HG03457 (cell line): ENCODE measurements around the gene FOXP1.

Experiments
- ATAC-seq: cut with Tn5 transposase; IDR thresholded peaks from one replicate; pipeline ENCODE4 v1.9.1; 2021; ENCODE audit warnings: moderate number of reproducible peaks; ENCODE audit not compliant: unreplicated experiment

Gene FOXP1

DNA sequence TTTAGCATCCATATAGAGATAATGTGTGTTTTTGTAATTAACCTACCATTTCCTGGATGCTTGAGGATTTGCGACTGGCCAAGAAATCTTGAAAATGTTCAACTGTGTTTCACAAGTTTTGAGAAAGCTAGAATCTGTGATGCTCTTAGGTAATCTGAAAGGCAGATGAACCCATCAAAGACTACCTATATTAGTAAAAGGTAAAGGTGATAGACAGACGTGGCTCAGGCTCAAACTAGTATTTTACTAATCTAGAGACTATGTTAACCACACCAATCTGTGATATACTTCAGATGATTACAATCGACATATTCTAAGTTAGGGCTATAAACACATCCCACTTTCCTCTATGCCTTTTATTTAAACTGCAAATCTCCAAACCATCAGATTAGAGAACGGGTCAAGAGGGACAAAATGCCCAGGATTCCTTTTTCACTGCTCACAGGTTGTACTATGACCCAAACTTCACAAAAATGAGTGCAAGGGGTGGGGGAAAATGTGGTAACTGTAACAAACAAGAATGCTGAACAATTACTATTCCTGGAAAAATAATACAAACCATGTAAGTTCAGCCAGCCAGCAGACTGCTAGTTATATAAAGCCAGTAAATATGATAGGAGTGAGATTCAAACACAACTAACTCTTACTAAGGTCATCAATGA, 295.1 kb downstream of the FOXP1 start:
- no peak for ATAC-seq

DNA sequence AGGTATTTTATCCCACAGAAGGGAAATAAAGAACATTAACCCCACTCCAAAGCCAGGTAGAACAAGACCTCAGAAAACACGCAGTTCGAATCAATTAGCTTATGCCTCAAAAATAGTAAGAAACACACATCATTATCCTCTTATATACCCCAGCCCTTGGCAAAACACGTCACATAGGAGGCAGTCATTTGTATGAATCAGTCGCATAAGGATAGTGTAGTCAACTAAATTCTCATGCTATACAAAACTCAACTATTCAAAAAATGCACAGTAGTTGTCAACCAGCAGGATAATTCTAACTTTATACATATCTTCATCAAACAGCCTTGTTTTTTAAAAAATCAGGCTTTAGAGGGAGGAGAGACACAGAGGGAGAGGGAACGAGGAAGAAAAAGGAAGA, 298.4 kb downstream of the FOXP1 start:
- no peak for ATAC-seq

DNA sequence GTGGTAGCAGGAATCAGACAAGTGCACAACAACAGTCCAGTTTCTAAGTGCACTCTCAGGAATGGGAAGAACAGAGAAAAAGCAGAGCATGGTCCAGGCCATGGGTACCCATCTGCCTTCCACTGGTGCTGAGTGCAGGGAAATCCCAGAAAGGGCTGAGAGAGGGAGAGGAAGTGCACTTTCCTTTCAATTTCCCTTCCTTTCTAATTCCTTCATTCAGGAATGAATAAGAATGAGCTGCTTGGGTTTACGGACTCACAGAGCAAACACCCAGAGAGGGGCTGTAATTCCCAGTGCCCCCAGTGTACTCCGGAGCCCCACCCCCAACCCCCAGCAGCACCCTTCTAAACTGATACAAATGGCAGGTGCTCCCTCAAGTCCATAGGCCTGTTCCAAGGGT, 300.6 kb downstream of the FOXP1 start:
- ATAC-seq, result no peak

DNA sequence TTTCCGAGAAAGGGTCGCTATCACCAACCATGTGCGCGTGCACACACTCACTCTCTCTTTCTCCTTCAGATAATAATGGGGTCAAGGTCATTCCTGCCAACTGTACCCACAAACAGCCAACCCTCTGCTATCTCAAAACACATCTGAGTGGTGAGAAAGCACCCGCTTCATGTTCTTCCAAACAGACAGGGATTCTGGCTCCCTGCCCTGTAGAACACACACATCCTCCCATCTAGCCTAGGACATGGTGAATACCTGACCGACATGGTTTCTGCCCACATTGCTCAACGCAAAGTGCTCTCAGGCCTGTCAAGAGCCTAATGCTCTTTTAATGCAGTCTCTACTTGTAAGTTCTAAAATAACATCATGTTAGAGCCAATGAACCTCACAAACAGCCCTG, 302.2 kb downstream of the FOXP1 start:
- ATAC-seq, result no peak

DNA sequence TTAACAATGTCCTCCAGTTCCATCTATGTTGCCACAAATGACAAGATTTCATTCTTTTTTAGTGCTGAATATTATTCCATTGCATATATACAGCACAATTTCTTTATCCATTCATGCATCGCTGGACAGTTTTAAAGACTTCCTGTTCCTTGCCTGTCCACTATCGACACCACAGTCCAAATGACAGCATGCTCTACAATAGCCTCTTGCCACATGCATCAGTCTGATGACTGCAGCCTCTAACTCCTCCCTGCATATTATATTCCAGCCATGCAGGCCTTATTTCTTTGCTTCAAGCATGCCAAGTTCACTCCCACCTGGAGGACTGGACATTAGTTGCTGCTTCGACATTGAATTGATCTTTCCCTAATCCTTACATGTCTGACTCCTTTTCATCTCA, 306.2 kb downstream of the FOXP1 start:
- no peak for ATAC-seq

DNA sequence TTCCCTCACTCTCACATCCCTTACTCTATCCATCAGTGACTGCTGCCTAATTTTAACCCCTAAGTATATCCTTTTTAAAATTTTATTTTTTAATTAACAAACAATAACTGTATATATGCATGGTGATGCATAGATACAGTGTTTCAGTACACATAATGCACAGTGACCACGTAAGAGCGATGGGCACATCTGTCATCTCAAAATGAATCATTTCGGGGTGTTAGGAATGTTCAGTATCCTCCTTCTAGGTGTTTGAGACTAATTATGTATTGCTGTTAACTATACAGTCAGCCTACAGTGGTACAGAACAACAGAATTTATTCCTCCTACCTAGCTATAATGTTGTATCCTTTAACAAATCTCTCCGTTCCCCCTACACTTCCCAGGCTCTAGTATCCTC, 307.0 kb downstream of the FOXP1 start:
- ATAC-seq, result no peak

DNA sequence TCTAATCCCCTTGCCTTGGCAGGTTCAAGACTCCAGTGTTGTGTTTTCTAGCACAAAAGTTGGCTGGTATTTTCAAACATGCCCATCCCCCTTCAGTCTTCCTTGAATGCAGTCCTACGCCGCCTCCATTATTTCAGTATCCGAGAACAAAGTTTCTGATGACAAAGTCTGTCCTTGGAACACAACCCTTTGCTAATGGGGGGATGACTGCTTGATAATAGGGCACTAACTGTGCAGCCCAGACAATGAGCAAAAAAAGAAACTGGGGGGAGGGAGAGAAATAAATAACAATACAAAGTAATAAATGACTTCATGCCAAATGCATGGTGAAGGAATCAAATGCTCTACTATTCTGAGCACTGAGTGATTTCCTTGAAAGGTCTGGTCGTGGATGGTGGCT, 310.1 kb downstream of the FOXP1 start:
- no peak for ATAC-seq

DNA sequence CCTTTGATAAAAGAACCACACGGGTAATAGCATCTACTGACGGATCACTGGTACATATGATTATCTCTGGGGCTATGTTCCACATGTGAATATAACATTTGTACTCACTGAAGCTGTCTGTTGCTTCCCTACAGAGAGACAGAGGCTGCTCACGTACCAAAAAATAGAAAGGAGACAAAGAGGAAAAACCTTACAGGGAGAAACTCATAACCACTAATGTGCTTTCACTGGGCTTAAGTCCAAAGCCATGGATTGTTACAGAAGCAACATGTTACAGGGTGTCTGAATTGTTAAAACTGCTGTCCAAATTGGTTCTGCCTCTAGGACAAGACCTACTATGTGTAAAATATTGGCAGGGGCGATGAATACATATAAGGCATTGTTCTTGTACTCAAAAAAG, 311.9 kb downstream of the FOXP1 start:
- no peak for ATAC-seq

DNA sequence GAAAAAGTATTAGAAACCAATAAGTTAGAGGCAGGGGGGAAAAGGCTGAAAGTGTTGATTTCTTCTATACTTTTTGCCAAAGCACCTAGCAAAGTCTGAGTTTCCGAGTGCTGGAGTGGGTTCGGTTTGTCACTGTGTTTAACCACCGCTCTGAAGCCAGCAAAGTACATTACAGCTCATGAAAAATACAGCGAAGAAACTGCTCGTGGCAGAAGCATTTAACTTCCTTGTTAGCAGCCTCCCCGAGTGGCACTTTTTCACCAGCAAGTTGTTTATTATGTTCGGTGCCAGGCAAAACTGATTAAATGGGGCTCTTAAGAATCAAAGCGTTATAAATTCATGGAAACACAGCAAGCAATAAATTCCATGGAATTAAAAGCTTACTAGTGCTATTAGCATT, 313.6 kb downstream of the FOXP1 start:
- no peak for ATAC-seq

DNA sequence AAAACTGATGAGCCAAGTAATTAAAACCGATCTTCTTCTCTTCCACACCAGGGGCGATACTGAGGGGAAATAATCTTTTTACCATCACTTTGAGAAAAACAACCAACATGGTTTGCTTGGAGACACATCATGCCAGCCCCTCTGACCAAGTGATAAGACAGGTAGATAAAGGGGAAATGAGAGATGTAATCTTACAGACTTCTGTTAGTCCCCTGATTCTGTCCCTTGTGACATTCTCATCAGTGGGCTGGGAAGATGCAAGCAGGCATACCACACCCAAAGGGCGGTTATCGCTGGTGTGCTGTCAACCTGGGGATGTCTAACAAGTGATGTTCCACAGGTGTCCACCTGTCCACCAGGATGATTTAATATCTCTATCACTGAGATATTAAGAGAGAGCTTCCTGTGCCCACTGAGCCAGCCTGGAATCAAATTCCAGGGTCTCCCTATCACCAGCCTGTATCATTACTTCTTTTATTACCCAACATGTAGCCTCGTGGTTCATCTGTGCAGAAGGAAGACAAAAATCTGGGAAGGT, 315.0 kb downstream of the FOXP1 start:
- no peak for ATAC-seq

DNA sequence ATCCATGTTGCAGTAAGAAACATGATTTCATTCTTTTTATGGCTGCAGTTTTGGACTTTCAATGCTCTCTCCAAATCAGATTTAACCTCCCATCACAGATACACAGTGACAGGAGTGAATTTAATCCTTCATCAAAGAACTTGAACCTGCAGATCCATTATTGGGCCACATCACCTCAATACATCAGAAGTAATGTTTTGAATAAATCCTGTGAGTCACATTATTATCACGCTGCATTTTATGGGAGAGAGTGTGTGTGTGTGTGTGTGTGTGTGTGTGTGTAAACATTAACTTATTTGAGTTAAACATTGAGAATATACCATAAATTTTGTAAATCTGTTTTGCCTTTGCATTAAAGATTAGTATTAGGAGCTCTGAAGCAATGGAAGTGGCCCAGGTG, 316.7 kb downstream of the FOXP1 start:
- ATAC-seq, result no peak

DNA sequence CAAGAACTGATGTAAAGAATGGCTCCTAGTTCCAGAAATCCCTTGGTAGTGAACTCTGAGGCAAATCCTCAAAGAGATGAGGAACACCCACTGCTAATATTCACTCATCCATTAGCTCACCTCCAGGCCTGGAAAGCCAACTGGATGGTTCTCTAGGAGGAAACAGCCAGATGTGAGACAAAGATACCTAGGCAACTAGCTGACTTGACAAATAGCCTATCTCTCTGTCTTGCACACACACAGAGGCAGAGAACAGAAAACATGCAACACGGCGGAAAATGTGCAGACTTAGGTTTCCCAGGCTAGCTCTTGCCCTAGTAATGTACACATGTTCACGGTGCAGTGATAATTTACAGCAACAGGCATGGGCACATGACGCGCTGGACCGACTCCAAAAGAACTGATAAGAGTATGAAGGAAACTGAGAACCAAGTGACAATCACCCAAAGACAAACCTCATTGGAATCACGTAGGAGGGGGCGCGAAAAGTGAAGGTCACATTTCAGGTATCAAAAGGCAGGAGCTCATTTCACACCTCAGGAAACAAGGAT, 318.1 kb downstream of the FOXP1 start:
- no peak for ATAC-seq

DNA sequence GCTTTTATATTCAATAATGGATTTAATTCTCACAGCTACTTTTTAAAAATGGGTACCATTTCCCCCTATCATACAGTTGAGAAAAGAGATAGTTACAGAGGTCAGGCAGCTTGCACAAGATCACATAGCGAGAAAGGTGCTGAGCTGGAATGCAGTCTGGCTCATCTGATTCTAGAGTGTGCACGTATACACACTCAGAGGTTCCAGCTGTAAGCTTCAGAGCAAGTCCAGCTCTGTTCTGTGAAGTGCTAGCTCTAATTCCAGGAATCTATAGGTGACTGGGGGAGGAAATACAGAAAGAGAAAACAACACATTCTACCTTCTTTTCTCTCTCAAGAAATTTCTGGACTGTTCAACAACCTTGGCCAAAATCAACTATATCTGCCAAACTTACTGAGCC, 318.7 kb downstream of the FOXP1 start:
- no peak for ATAC-seq

DNA sequence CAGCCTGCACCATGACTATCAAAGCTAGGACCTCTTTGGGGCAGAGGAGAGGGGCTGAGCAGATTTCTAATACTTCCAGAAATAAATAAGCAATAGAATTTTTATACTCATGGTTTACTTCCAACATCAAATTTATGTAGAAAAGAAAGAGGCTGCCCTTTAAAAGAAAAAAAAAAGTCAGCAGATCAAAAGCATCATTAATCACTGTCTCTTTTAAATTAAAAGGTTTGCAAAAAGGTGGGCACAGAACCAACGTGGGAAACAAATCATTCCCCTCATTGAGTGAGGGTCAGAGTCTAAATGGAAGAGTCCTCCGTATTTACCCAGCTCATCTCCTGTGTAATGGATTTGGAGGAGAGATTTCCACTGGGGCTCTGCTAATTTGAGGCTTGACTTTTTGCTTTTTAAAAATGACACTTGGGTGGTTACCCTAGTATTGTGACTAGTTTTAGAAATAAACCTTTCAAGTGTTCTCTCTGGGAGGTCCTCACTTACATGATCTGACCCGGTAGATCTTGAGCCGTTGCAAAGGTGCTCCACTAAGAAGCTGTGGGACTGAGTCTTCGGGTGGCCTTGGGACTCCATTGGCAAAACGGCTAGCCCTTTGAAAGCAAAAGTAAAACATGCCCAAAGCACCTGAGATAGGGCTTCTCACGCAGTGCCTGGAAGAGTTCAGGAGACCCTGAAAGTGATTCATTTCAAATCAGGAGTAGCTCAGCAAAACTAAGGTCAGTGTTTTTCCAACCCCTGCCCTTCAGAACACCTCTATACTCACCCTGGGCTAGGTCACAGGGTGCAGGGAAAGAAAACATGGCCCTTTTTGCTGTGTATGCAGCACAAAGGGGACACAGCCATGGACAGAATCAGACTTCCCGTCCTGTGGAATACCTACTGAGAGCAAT, 320.9 kb downstream of the FOXP1 start:
- ATAC-seq, result no peak

DNA sequence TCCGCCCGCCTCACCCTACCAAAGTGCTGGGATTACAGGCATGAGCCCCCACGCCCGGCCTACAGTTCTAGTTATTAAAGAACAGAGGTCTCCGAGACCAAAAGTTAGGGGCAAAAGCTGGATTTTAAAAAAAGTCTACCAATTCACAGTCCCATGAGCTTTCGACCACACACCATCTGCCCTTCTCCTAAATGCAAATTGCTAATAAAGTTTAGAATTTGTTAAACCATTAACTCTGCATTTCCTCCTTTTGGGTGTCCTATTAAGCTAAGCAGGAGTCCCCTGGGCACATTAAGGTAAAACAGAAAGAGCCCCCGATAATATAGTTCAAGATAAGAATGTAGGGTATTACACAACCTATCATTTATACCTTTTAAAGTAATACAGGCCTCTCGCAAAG, 322.7 kb downstream of the FOXP1 start:
- peak; percentile 81 for ATAC-seq

DNA sequence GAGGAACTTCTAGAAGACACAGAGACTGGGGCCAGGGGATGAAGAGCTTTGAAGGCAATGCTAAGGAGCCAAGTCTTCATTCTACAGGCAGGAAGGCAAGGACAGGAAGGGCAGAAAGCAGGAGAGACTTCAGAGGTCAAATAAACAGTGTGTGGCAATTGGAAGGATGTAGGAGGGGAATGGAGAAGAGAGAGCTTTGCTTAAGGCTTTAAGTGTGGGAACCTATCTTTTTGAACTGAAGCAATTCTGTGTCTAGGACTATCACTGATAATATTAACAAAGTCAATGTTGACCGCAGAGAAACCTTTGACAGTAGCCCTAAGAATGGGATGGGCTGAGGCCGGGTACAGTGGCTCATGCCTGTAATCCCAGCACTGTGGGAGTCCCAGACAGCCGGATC, 325.0 kb downstream of the FOXP1 start:
- no peak for ATAC-seq

DNA sequence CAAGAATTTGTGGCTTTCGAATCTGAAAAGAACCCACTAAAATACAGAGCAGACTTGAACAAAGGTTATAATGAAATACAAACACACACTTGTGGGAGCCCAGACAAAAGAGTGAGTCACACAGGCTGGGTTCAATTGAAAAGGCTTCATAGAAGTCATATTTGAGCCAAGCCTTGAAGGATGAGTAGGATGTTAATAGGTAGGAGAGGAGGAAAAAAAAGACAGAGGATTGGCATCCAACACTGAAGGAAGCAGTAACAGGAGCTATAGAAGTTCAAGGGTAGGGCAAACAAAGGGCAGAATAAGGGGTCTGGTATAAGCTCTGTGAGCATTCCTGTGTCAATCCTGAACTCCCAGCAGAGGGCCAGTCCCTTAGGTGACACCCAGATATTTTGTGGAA, 325.4 kb downstream of the FOXP1 start:
- no peak for ATAC-seq

DNA sequence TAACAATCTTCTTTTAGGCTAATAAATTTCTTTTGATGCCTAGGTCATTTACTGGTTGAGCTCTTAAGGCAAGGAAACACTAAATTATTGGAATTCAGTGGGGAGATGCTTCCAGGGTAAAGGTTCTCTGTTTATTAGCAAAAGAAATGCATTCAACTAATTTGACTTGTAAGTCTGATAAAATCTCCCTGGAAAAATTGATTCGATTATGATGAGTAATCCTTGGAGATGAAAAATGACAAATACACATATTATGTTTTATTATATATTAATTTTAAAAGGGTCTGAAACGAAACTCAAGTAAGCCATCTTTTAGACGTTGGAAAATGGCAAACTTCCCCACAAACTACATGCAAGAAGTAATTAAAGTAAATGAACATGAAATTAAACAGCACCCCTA, 328.0 kb downstream of the FOXP1 start:
- ATAC-seq, result no peak

DNA sequence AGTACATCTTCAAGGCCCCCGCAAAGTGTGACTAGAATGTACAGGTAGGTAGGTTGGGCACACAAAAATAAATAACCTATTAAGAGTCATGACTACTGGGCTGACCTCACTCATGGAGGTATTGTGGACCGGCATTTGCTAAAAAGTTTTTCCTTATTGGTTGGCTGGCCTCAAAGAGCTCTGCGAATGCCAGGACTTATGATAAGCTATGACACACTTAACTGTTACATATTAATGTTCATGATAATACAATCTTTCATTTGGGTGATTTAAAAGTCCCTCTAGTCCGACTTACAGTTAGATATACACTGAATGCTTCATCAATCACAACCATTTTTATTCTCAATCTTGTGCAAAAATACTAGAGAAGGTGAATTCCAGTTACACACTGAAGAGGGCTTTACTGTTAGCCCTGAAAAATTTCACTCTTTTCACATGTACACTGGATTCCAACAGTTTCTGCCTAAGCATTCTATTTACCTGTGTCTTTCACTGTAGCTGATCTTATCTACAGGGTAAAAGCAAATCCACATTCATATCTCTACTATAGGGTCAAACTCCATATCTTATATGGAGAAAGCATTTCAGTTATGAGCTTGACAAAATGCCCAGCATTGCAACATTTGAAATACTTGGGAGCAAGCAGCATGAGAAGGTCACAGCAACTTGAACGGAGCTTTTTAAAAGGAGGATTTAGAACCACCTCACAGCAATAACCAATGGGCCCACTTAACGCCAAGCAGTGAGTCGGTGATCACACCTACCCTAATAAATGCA, 329.1 kb downstream of the FOXP1 start:
- ATAC-seq, result no peak

DNA sequence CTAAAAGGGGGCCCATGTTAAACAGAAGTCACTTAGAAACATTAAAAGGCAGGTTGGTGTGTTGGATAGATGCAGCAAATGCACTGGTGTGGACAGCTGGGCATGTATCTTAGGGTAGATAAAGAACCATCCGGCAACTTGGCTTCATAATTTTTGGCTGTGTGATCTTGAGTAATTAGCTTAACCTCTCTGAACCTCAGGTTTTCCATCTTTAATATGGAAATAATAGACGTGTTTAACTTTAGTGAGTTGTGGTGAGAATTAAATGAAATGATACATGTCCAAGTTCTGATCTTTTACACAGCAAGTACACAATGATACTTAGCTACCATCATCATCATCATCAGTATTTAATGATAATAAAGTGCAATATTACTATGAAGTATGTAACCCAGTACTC, 330.4 kb downstream of the FOXP1 start:
- ATAC-seq, result no peak

DNA sequence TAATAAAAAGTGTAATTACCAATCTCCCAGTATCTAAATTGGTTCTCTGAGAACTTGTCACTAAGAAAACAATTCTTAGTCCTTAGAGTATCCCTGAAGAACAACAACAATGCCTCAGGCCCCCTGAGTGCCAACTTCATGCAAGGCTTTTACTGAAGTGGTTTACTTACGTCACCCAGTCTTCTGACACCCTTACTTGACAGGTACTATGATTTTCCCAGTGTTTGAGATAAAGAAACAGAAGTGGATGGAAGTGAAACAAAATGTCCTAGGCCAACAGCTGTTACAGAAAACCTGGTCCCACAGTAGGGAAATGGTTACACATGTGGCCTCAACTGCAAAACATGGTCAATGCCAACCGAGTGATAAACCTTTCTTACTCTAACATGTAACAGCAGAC, 331.1 kb downstream of the FOXP1 start:
- ATAC-seq, result no peak
